RWPE2 (cell line): Measurements from ENCODE around the gene DNM2.

Experiments
- ATAC-seq: fragments of 200-7000 bp; cut with Tn5 transposase; 3 replicates; pipeline ENCODE4 v1.9.1; 2021; ENCODE audit warnings: low read depth
- DNase-seq: peaks from one replicate; pipeline ENCODE4 v3.0.0-alpha.2; 2020; ENCODE audit warnings: low spot score
- H3K27ac ChIP-seq: fragments of 450-650 bp; 2 replicates; pipeline ENCODE4 v1.5.1; 2017; ENCODE audit warnings: mild to moderate bottlenecking; ENCODE audit not compliant: poor library complexity, severe bottlenecking
- H3K27me3 ChIP-seq: fragments of 250-450 bp; sonication (Bioruptor Pico); 2 replicates; pipeline ENCODE4 v1.5.1; 2021; ENCODE audit warnings: mild to moderate bottlenecking, moderate library complexity; ENCODE audit not compliant: insufficient read depth, poor library complexity, severe bottlenecking
- H3K36me3 ChIP-seq: fragments of 250-450 bp; sonication (Bioruptor Pico); 2 replicates; pipeline ENCODE4 v1.5.1; 2020; ENCODE audit warnings: low read depth, mild to moderate bottlenecking, moderate library complexity
- H3K4me1 ChIP-seq: fragments of 250-450 bp; sonication (Bioruptor Pico); 2 replicates; pipeline ENCODE4 v1.5.1; 2021; ENCODE audit warnings: mild to moderate bottlenecking, moderate library complexity; ENCODE audit not compliant: insufficient read depth, poor library complexity, severe bottlenecking
- H3K4me3 ChIP-seq: fragments of 250-450 bp; sonication (Bioruptor Pico); 2 replicates; pipeline ENCODE4 v1.5.1; 2021; ENCODE audit warnings: mild to moderate bottlenecking, moderate library complexity; ENCODE audit not compliant: severe bottlenecking
- H3K9me3 ChIP-seq: fragments of 250-450 bp; sonication (Bioruptor Pico); 2 replicates; pipeline ENCODE4 v1.5.1; 2021; ENCODE audit warnings: mild to moderate bottlenecking, moderate library complexity; ENCODE audit not compliant: severe bottlenecking
- TF ChIP-seq, protein P1 (sequence below): fragments of 450-650 bp; IDR thresholded peaks from one replicate; pipeline ENCODE4 v1.5.1; 2017; ENCODE audit warnings: mild to moderate bottlenecking, moderate library complexity; ENCODE audit not compliant: poor library complexity, severe bottlenecking

DNM2 gene

DNA sequence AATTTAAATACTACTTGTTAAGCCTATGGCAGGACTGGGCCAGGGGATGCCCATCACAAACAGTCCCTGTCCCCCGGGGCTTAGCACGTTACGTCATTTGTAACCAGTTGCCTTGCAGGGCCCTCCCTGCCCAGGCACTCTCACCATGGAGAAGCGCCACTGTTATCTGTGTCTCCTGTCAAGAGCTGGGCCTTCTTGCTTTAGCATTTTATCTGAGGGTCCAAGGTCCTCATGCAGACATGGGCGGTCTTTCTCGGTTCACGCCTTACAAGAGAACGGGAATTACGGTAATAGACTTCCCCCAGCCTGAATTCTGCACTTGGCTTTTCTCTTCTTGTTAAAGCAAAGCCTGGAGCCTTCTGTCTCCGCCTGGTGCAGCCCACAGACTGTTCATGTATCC is 72.0 kb downstream of the DNM2 start:
- H3K4me3 ChIP-seq = no peak overlapping the region
- TF ChIP-seq, protein P1, sequence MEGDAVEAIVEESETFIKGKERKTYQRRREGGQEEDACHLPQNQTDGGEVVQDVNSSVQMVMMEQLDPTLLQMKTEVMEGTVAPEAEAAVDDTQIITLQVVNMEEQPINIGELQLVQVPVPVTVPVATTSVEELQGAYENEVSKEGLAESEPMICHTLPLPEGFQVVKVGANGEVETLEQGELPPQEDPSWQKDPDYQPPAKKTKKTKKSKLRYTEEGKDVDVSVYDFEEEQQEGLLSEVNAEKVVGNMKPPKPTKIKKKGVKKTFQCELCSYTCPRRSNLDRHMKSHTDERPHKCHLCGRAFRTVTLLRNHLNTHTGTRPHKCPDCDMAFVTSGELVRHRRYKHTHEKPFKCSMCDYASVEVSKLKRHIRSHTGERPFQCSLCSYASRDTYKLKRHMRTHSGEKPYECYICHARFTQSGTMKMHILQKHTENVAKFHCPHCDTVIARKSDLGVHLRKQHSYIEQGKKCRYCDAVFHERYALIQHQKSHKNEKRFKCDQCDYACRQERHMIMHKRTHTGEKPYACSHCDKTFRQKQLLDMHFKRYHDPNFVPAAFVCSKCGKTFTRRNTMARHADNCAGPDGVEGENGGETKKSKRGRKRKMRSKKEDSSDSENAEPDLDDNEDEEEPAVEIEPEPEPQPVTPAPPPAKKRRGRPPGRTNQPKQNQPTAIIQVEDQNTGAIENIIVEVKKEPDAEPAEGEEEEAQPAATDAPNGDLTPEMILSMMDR = no peak
- H3K36me3 ChIP-seq = peaks cover 80% of the 10 kb centered on the region
- no peak overlapping the region for H3K27ac ChIP-seq
- no peaks in the 10 kb centered on the region for H3K9me3 ChIP-seq
- H3K4me1 ChIP-seq = no peaks in the 10 kb centered on the region
- ATAC-seq = no peak
- no peak for DNase-seq
- H3K27me3 ChIP-seq = no peaks in the 10 kb centered on the region

DNA sequence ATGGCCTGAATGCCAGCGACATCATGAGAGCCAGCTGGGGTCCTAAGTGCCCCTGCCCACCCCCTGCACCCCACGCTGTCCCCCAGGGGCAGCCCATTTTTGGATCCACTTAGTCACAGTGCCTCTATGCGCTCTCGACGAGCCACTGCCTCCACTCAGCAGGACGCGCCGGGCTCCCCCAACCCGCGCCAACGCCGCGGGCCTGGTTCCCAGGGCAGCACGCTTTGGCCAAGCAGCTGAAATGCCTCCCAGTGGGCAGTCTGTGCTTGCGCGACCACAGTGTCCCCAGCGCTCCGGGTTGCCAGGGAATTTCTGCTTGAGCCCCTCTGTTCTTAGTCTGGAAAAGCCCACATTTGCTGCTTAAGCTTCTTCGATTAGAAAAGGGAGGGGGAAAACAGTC is 78.8 kb downstream of the DNM2 start:
- ATAC-seq = no peak
- Histone ChIP-seq H3K4me1 (no peaks in the 10 kb centered on the region), H3K4me3 (no peak overlapping the region), H3K27ac (no peak overlapping the region), H3K36me3 (peaks cover 60% of the 10 kb centered on the region), H3K27me3 (no peaks in the 10 kb centered on the region), H3K9me3 (no peaks in the 10 kb centered on the region)
- TF ChIP-seq, protein P1 = no peak
- DNase-seq = no peak

GRCh38 chr19:10797078-10797477 is 79.2 kb downstream of the DNM2 start:
- no peaks in the 10 kb centered on the region for H3K4me1 ChIP-seq
- H3K27me3 ChIP-seq = no peaks in the 10 kb centered on the region
- ATAC-seq (no peak), DNase-seq (no peak)
- TF ChIP-seq, protein P1 = no peak
- H3K9me3 ChIP-seq = no peaks in the 10 kb centered on the region
- H3K27ac ChIP-seq = no peak overlapping the region
- H3K4me3 ChIP-seq = no peak overlapping the region
- peaks cover 59% of the 10 kb centered on the region for H3K36me3 ChIP-seq

GRCh38 chr19:10797541-10798256 is 79.8 kb downstream of the DNM2 start:
- ATAC-seq = no peak
- Histone ChIP-seq H3K27ac (no peak overlapping the region), H3K4me3 (no peak overlapping the region), H3K27me3 (no peaks in the 10 kb centered on the region), H3K9me3 (no peaks in the 10 kb centered on the region), H3K4me1 (no peaks in the 10 kb centered on the region), H3K36me3 (peaks cover 58% of the 10 kb centered on the region)
- TF ChIP-seq, protein P1 = no peak
- no peak for DNase-seq

GRCh38 chr19:10800488-10800887 is 82.6 kb downstream of the DNM2 start:
- ATAC-seq = no peak
- H3K27ac ChIP-seq = no peak overlapping the region
- no peak for DNase-seq
- peaks cover 46% of the 10 kb centered on the region for H3K36me3 ChIP-seq
- no peaks in the 10 kb centered on the region for H3K9me3 ChIP-seq
- TF ChIP-seq, protein P1 = no peak
- no peaks in the 10 kb centered on the region for H3K4me1 ChIP-seq
- no peak overlapping the region for H3K4me3 ChIP-seq
- no peaks in the 10 kb centered on the region for H3K27me3 ChIP-seq
